GM23248 (cell line): ENCODE results near the gene CCDC192.

Experiments used
- EZH2 ChIP-seq: fragments of 200-600 bp; sonication (generic); IDR thresholded peaks from 2 replicates; pipeline ENCODE4 v1.6.1; 2018; ENCODE audit warnings: antibody characterized with exemption, mild to moderate bottlenecking; ENCODE audit not compliant: insufficient read depth, poor library complexity, severe bottlenecking
- EZH2phosphoT487 ChIP-seq: fragments of 200-600 bp; sonication (generic); IDR thresholded peaks from 2 replicates; pipeline ENCODE4 v1.6.1; 2018; ENCODE audit warnings: antibody characterized with exemption, moderate library complexity, mild to moderate bottlenecking, low read depth; ENCODE audit not compliant: insufficient read depth

GRCh38 chr5:127940854-127941253 lies 237.7 kb downstream of the CCDC192 start:
- TF ChIP-seq EZH2: no peak
- no peak for TF ChIP-seq EZH2phosphoT487
